HG03520 (cell line): ENCODE results near the gene B3GNT9.

ENCODE experiments used
- ATAC-seq: cut with Tn5 transposase; IDR thresholded peaks from one replicate; pipeline ENCODE4 v1.9.1; 2021; ENCODE audit warnings: mild to moderate bottlenecking, moderate library complexity; ENCODE audit not compliant: unreplicated experiment

B3GNT9 gene

GRCh38 chr16:67116388-67117311 lies 34.1 kb downstream of the B3GNT9 start:
- ATAC-seq: no peak

GRCh38 chr16:67115639-67116038 lies 35.2 kb downstream of the B3GNT9 start:
- ATAC-seq: no peak

- no peak for ATAC-seq
These were observed 36.0 kb downstream of the B3GNT9 start for GRCh38 chr16:67114793-67115192.

- ATAC-seq: no peak
These were observed 38.0 kb downstream of the B3GNT9 start for GRCh38 chr16:67112591-67113399.

- ATAC-seq: no peak
These were observed 38.8 kb downstream of the B3GNT9 start for GRCh38 chr16:67111951-67112444.

GRCh38 chr16:67109407-67110135 lies 41.2 kb downstream of the B3GNT9 start, which contains the start of gene PHAF1:
PHAF1 (plus strand) TSS chr16:67109941; CDS start chr16:67110176, 235 bp downstream.
- peak; percentile 77 for ATAC-seq

GRCh38 chr16:67108931-67109406 lies 41.8 kb downstream of the B3GNT9 start:
- no peak for ATAC-seq

- ATAC-seq: no peak
These were observed 42.3 kb downstream of the B3GNT9 start for GRCh38 chr16:67108489-67108888.

GRCh38 chr16:67105881-67106280 lies 44.9 kb downstream of the B3GNT9 start:
- ATAC-seq: no peak

GRCh38 chr16:67105246-67105645 lies 45.6 kb downstream of the B3GNT9 start:
- no peak for ATAC-seq

- ATAC-seq: no peak
These were observed 46.0 kb downstream of the B3GNT9 start for GRCh38 chr16:67104845-67105244.

- ATAC-seq: no peak
These were observed 46.7 kb downstream of the B3GNT9 start for GRCh38 chr16:67104061-67104460.

GRCh38 chr16:67101311-67102082 lies 49.3 kb downstream of the B3GNT9 start:
- ATAC-seq: no peak

GRCh38 chr16:67100569-67101310 lies 50.1 kb downstream of the B3GNT9 start:
- no peak for ATAC-seq

- no peak for ATAC-seq
These were observed 52.2 kb downstream of the B3GNT9 start for GRCh38 chr16:67098599-67098998.
